Heart left ventricle (tissue), 16 donors: Measurements from ENCODE around the gene FRG2. TPM values are rescaled to one million over a fixed set of nuclear protein-coding genes. Genes with fewer than 3 reads are reported as not detected.
"Not testable (repeated sequence)": the region's sequence is repeated elsewhere in the genome, so short reads cannot be mapped to it uniquely, and the experiment has no call there.

Source experiments
- ATAC-seq, 4 donors: fragments of 200-7000 bp; cut with Tn5 transposase; one replicate each; pipeline ENCODE4 v1.9.1; 2020 to 2022; ENCODE audit warnings: moderate library complexity in 4 of 4, mild to moderate bottlenecking in 3 of 4, moderate number of reproducible peaks in 1 of 4
- DNase-seq, 5 donors: peaks; one replicate each; pipeline ENCODE4 v3.0.0-alpha.2; 2020
- H3K27ac ChIP-seq, 12 donors: fragments of 200-600 bp; sonication (generic) in 4 of 12; one replicate each; pipeline versions ENCODE4 v1.5.0 to v1.8.0; 2016 to 2022; ENCODE audit warnings: mild to moderate bottlenecking in 2 of 12
- H3K27me3 ChIP-seq, 9 donors: fragments of 200-600 bp; sonication (generic) in 2 of 9; one replicate each; pipeline versions ENCODE4 v1.5.1 to v1.8.0; 2016 to 2022; ENCODE audit warnings: mild to moderate bottlenecking in 3 of 9
- H3K36me3 ChIP-seq, 9 donors: fragments of 200-600 bp; sonication (generic) in 2 of 9; one replicate each; pipeline versions ENCODE4 v1.5.0 to v1.8.0; 2018 to 2022; ENCODE audit warnings: mild to moderate bottlenecking in 2 of 9
- H3K4me1 ChIP-seq, 12 donors: fragments of 200-600 bp; sonication (generic) in 4 of 12; one replicate each; pipeline versions ENCODE4 v1.5.0 to v1.8.0; 2016 to 2022; ENCODE audit warnings: mild to moderate bottlenecking in 3 of 12
- H3K4me3 ChIP-seq, 12 donors: fragments of 200-600 bp; sonication (generic) in 4 of 12; one replicate each; pipeline versions ENCODE4 v1.5.0 to v1.8.0; 2017 to 2022; ENCODE audit warnings: mild to moderate bottlenecking in 9 of 12, moderate library complexity in 4 of 12
- H3K9me3 ChIP-seq, 12 donors: fragments of 200-600 bp; sonication (generic) in 4 of 12; one replicate each; pipeline versions ENCODE4 v1.5.0 to v1.8.0; 2016 to 2022; ENCODE audit warnings: mild to moderate bottlenecking in 1 of 12
- WGBS, 4 donors: extraction: QIAGEN DNeasy Blood & Tissue Kit in 2 of 4; methylation state at CpG; one replicate each; pipeline versions ENCODE4 v1.1.5 to v1.1.7; 2013 to 2018; 5-methylcytosine and 5-hydroxymethylcytosine counted together
- intact Hi-C, 10 donors: fragments of 100-400 bp; cut with DNase I; formaldehyde crosslinking; loops; one replicate each; pipeline versions ENCODE4 v1.11.1 to v1.14.2; 2022
- long read RNA-seq, 3 donors: library from polyadenylated mRNA; unstranded; transcript quantifications; one replicate each; pipeline ENCODE4 v2.0.0, GENCODE V29; 2020 to 2021
- polyA plus RNA-seq, 2 donors: library from polyadenylated mRNA; stranded (reverse); fragments of 200-250 nt; gene quantifications; one replicate each; pipeline ENCODE4 v1.2.3, GENCODE V29; 2013
- total RNA-seq, 9 donors: library from RNA; depleted of rRNA in 2 of 9; stranded (reverse); fragments of >200 nt in 2 of 9; fragmentation: NEBNext Ultra II Directional in 3 of 9; extraction: Animal tissue kit (Norgen Biotek cat#: 25700) in 3 of 9; gene quantifications; one replicate each; pipeline versions ENCODE4 v1.1.0 to v1.2.4, GENCODE V29; 2016 to 2023
- donor health status: ischemic (EF 13 %, LVEDD 7.1; RV severe dilation, severe dysfunction).
- donor health status: healthy with polysubstance abuse.
- donor health status: DM: no; HTN: yes; CAD: no.
- donor health status: DM: no; HTN: no; CAD: no.
- donor health status: ischemic (EF 25% LVEDD 6.9; RV normal size, moderate dysfunction).
- donor health status: ischemic (EF 25% LVEDD 5.7; RV mildly dilated, moderate dysfunction).
- donor health status: healthy.
- donor health status: DM: yes; HTN: yes; CAD: no.
- donor health status: ischemic (EF 35%, LVEDD 5.7; RV mildly dilated, moderate dysfunction).
- donor health status: nonischemic (EF 11% LVEDD 7.7; RV severe dilation, severe dysfunction).
- donor health status: DM: yes; HTN: yes; CAD: no.
- donor health status: PGD.
- donor health status: ischemic (EF 29% LVEDD 5.4; RV normal size, mild dysfunction).
- donor health status: nonischemic (EF 23%, LVEDD 6.1; RV moderate dilation, normal function).

Gene FRG2
- total RNA-seq: not detected
- polyA plus RNA-seq: not detected
- long read RNA-seq, donor 1: 0 reads
- long read RNA-seq, donor 2: 0 reads
- long read RNA-seq, donor 3: 0 reads

- H3K9me3 ChIP-seq, H3K4me3 ChIP-seq, intact Hi-C loops, DNase-seq, ATAC-seq, H3K4me1 ChIP-seq, H3K36me3 ChIP-seq, H3K27ac ChIP-seq: not testable (repeated sequence)
- peaks cover 0 to 12% (median 7%) of the 10 kb centered on the region in 9 donors for H3K27me3 ChIP-seq
- WGBS, 4 donors: 61 to 85% methylated on average over 2 to 3 of the region's 10 CpGs; no CpG with 5 or more reads in 2 of the 4 donors
Observed at GRCh38 chr4:190027156-190027555, at the start of gene FRG2. TSS of gene FRG2 (minus strand) at chr4:190027256. CDS start at chr4:190027204, 52 bp downstream.

- ATAC-seq, H3K36me3 ChIP-seq, H3K9me3 ChIP-seq, H3K4me1 ChIP-seq, H3K27ac ChIP-seq, intact Hi-C loops, H3K4me3 ChIP-seq, H3K27me3 ChIP-seq: not testable (repeated sequence)
- 49 to 60% (median 57%) methylated on average over 37 to 42 of the region's 45 CpGs for WGBS, 4 donors
- DNase-seq: peak in 2 of 5 donors; percentile 44 to 48
Observed at GRCh38 chr4:190068351-190068750, 41.3 kb upstream of the FRG2 start.

- DNase-seq, intact Hi-C loops, H3K9me3 ChIP-seq, H3K27ac ChIP-seq, H3K27me3 ChIP-seq, ATAC-seq, H3K4me1 ChIP-seq, H3K36me3 ChIP-seq, H3K4me3 ChIP-seq: not testable (repeated sequence)
- 13 to 28% (median 21%) methylated on average over 3 of the region's 3 CpGs; no CpG with 5 or more reads in 1 of the 4 donors for WGBS, 4 donors
Observed at GRCh38 chr4:190064805-190065204, 37.7 kb upstream of the FRG2 start.

GRCh38 chr4:190064342-190064741 lies 37.3 kb upstream of the FRG2 start, which contains the start of gene DBET:
TSS of gene DBET (plus strand) at chr4:190064502.
- H3K4me3 ChIP-seq, DNase-seq, H3K36me3 ChIP-seq, H3K4me1 ChIP-seq, H3K9me3 ChIP-seq, H3K27ac ChIP-seq, H3K27me3 ChIP-seq, ATAC-seq, intact Hi-C loops: not testable (repeated sequence)
- 30 to 40% (median 37%) methylated on average over 2 of the region's 2 CpGs; no CpG with 5 or more reads in 1 of the 4 donors for WGBS, 4 donors

- intact Hi-C loops, DNase-seq, H3K9me3 ChIP-seq, H3K4me1 ChIP-seq, H3K27ac ChIP-seq, H3K36me3 ChIP-seq, ATAC-seq, H3K4me3 ChIP-seq, H3K27me3 ChIP-seq: not testable (repeated sequence)
- 42 to 60% (median 55%) methylated on average over 1 to 4 of the region's 4 CpGs for WGBS, 4 donors
Observed at GRCh38 chr4:190058997-190059396, 31.9 kb upstream of the FRG2 start.

GRCh38 chr4:190049378-190050239 lies 22.6 kb upstream of the FRG2 start:
- H3K36me3 ChIP-seq, H3K4me1 ChIP-seq, DNase-seq, intact Hi-C loops, H3K9me3 ChIP-seq, H3K27ac ChIP-seq, H3K4me3 ChIP-seq, H3K27me3 ChIP-seq: not testable (repeated sequence)
- 25 to 33% methylated on average over 6 to 7 of the region's 28 CpGs; no CpG with 5 or more reads in 2 of the 4 donors for WGBS, 4 donors
- peak in 1 of 4 donors; percentile 55 for ATAC-seq

GRCh38 chr4:190047627-190048026 lies 20.6 kb upstream of the FRG2 start:
- 0 to 20% (median 10%) methylated on average over 1 of the region's 12 CpGs for WGBS, 4 donors
- H3K4me3 ChIP-seq, DNase-seq, H3K4me1 ChIP-seq, H3K36me3 ChIP-seq, intact Hi-C loops, H3K9me3 ChIP-seq, ATAC-seq, H3K27me3 ChIP-seq, H3K27ac ChIP-seq: not testable (repeated sequence)

GRCh38 chr4:190040873-190041272 lies 13.8 kb upstream of the FRG2 start:
- peaks cover 0 to 34% (median 24%) of the 10 kb centered on the region in 9 donors for H3K27me3 ChIP-seq
- intact Hi-C loops, H3K4me1 ChIP-seq, ATAC-seq, H3K4me3 ChIP-seq, DNase-seq, H3K27ac ChIP-seq, H3K9me3 ChIP-seq, H3K36me3 ChIP-seq: not testable (repeated sequence)
- 20 to 29% (median 21%) methylated on average over 19 to 32 of the region's 40 CpGs for WGBS, 4 donors

- H3K4me1 ChIP-seq, H3K36me3 ChIP-seq, DNase-seq, H3K4me3 ChIP-seq, H3K9me3 ChIP-seq, H3K27ac ChIP-seq, intact Hi-C loops, ATAC-seq: not testable (repeated sequence)
- H3K27me3 ChIP-seq: peaks cover 0 to 61% (median 34%) of the 10 kb centered on the region in 9 donors
- 0 to 11% (median 3%) methylated on average over 5 to 6 of the region's 39 CpGs for WGBS, 4 donors
Observed at GRCh38 chr4:190037704-190038388, 10.8 kb upstream of the FRG2 start.

- not testable (repeated sequence) for ATAC-seq, DNase-seq
Observed at GRCh38 chr4:190031264-190031663, 4.2 kb upstream of the FRG2 start.

More at GRCh38 chr4:190031264-190031663, 4.2 kb upstream of the FRG2 start:
- H3K36me3 ChIP-seq, H3K9me3 ChIP-seq, H3K4me1 ChIP-seq, H3K4me3 ChIP-seq, intact Hi-C loops, H3K27ac ChIP-seq: not testable (repeated sequence)
- H3K27me3 ChIP-seq: peaks cover 0 to 31% (median 16%) of the 10 kb centered on the region in 9 donors
- WGBS, 4 donors: 51 to 71% (median 52%) methylated on average over 3 to 5 of the region's 5 CpGs
